Adrenal gland (tissue), 5 donors: ENCODE measurements around the gene TJP3.

Experiments
- POLR2A ChIP-seq, 2 donors: fragments of 450-650 bp; IDR thresholded peaks; one replicate each; pipeline ENCODE4 v1.6.1; 2017; ENCODE audit warnings: antibody characterized with exemption in 2 of 2, mild to moderate bottlenecking in 2 of 2, moderate library complexity in 1 of 2
- TF ChIP-seq, protein P1 (sequence below), 6 experiments: fragments of 450-650 bp in 4 of 6; fragments of 200-600 bp in 2 of 6; sonication (generic) in 1 of 6; IDR thresholded peaks; 1 replicate in 5 of 6; 2 replicates in 1 of 6; pipeline versions ENCODE4 v1.5.1 to v1.8.0; 2016 to 2021; ENCODE audit warnings: antibody characterized with exemption in 6 of 6, mild to moderate bottlenecking in 2 of 6, moderate library complexity in 1 of 6
- donor health status: DM: no; HTN: no; CAD: no.

DNA sequence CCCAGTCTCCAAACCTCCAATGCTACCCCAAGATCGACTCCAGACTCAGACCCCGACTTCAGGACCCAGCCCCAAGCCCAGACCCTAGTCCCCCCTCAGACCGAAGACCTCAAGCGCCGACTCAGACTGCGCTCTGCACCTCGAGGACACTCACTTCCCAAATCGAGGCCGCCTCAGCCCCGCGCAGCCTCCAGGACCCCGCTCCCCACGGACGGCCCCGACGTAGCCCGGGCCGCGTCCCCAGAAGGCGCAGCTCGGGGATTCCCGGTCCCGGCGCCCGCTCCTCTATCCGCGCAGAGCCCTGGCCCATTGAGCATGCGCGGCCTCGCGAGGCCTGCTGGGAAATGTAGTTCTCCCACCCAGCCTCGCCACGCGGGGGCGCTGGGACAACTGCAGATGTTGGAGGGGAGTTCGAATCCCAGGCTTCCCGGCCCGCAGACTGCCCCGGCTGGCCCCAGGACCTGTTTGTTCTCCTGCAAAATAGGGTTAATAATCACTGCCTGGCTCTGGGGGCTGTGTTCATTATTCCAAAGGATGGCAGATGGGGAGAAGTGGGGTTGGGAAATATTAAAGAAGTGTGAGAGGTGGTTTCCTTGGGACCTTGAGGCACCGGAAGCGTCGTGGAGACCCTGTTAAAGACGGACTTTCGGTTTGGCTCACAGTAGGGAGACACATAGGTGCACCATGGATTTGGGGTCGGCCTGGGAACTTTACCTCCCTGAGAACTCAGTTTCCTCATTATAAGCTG, 53.4 kb downstream of the TJP3 start, which contains the start of gene APBA3:
- TF ChIP-seq, protein P1, sequence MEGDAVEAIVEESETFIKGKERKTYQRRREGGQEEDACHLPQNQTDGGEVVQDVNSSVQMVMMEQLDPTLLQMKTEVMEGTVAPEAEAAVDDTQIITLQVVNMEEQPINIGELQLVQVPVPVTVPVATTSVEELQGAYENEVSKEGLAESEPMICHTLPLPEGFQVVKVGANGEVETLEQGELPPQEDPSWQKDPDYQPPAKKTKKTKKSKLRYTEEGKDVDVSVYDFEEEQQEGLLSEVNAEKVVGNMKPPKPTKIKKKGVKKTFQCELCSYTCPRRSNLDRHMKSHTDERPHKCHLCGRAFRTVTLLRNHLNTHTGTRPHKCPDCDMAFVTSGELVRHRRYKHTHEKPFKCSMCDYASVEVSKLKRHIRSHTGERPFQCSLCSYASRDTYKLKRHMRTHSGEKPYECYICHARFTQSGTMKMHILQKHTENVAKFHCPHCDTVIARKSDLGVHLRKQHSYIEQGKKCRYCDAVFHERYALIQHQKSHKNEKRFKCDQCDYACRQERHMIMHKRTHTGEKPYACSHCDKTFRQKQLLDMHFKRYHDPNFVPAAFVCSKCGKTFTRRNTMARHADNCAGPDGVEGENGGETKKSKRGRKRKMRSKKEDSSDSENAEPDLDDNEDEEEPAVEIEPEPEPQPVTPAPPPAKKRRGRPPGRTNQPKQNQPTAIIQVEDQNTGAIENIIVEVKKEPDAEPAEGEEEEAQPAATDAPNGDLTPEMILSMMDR (IDR thresholded peaks at IDR 0.05) = peak; percentile 58 to 76 (median 68)
- peak in 1 of 2 donors; percentile 65 for TF ChIP-seq POLR2A (IDR thresholded peaks at IDR 0.05)
